Activated CD8-positive, alpha-beta memory T cell treated with anti-CD3 and anti-CD28 coated beads for 1 hour (primary cell): ENCODE measurements around the gene RTTN.

Experiments used
- DNase-seq, 2 donors: peaks; one replicate each; pipeline ENCODE4 v3.0.0-alpha.2; 2020; ENCODE audit warnings: low read depth in 1 of 2; ENCODE audit errors: extremely low read depth in 1 of 2

RTTN gene

GRCh38 chr18:70086085-70086484 lies 119.4 kb downstream of the RTTN start:
- no peak for DNase-seq

GRCh38 chr18:70085641-70086040 lies 119.8 kb downstream of the RTTN start:
- no peak for DNase-seq

- DNase-seq: no peak
These were observed 123.1 kb downstream of the RTTN start for GRCh38 chr18:70082430-70082829.

GRCh38 chr18:70078106-70078505 lies 127.4 kb downstream of the RTTN start:
- no peak for DNase-seq

GRCh38 chr18:70075906-70076305 lies 129.6 kb downstream of the RTTN start:
- DNase-seq: no peak

- DNase-seq: no peak
These were observed 131.4 kb downstream of the RTTN start for GRCh38 chr18:70074116-70074515.

GRCh38 chr18:70073432-70073831 lies 132.1 kb downstream of the RTTN start:
- no peak for DNase-seq

- no peak for DNase-seq
These were observed 132.8 kb downstream of the RTTN start for GRCh38 chr18:70072678-70073077.

GRCh38 chr18:70069965-70070364 lies 135.5 kb downstream of the RTTN start:
- DNase-seq: no peak

- DNase-seq: no peak
These were observed 136.1 kb downstream of the RTTN start for GRCh38 chr18:70069382-70069781.

- no peak for DNase-seq
These were observed 136.5 kb downstream of the RTTN start for GRCh38 chr18:70068981-70069380.

- DNase-seq: no peak
These were observed 145.8 kb downstream of the RTTN start for GRCh38 chr18:70059684-70060083.

GRCh38 chr18:70058916-70059315 lies 146.6 kb downstream of the RTTN start:
- DNase-seq: no peak

- DNase-seq: no peak
These were observed 157.4 kb downstream of the RTTN start for GRCh38 chr18:70047931-70048603.

- no peak for DNase-seq
These were observed 158.7 kb downstream of the RTTN start for GRCh38 chr18:70046796-70047195.

GRCh38 chr18:70046207-70046606 lies 159.3 kb downstream of the RTTN start:
- no peak for DNase-seq

- no peak for DNase-seq
These were observed 160.9 kb downstream of the RTTN start for GRCh38 chr18:70044632-70045031.

- DNase-seq: no peak
These were observed 163.9 kb downstream of the RTTN start for GRCh38 chr18:70041459-70042050.

GRCh38 chr18:70039186-70039585 lies 166.3 kb downstream of the RTTN start:
- no peak for DNase-seq

GRCh38 chr18:70037431-70038061 lies 167.9 kb downstream of the RTTN start:
- DNase-seq: no peak

GRCh38 chr18:70036771-70037347 lies 168.6 kb downstream of the RTTN start:
- DNase-seq: no peak

- DNase-seq: no peak
These were observed 169.3 kb downstream of the RTTN start for GRCh38 chr18:70036168-70036567.
